OCI-LY7 (cell line): ENCODE measurements around the gene KRT80. TPM values are rescaled to one million over a fixed set of nuclear protein-coding genes. Genes with fewer than 3 reads are reported as not detected.

Experiments used
- BruUV-seq: library from RNA; stranded (reverse); fragments of 400-500 nt; replicated peaks from 2 replicates; lab custom pipeline; 2021; lab: Mats Ljungman, UMichigan
- CTCF ChIA-PET: fragments of 300-600 bp; sonication (Branson Sonifier 250); formaldehyde crosslinking; loops from one replicate; lab custom pipeline; 2022; ENCODE audit warnings: antibody characterized with exemption; ENCODE audit not compliant: unreplicated experiment; lab: Charles Lee
- POLR2A ChIA-PET: fragments of 300-600 bp; sonication (Branson Sonifier 250); formaldehyde crosslinking; loops from one replicate; lab custom pipeline; 2022; ENCODE audit warnings: antibody characterized with exemption; lab: Charles Lee
- DNase-seq: peaks from one replicate; pipeline ENCODE4 v3.0.0-alpha.2; 2015; ENCODE audit warnings: low spot score
- H2AFZ ChIP-seq: fragments of 200-600 bp; sonication (generic), shearing (Covaris generic); 2 replicates; pipeline ENCODE4 v1.6.1; 2014; ENCODE audit warnings: mild to moderate bottlenecking, antibody characterized with exemption, low read length, moderate library complexity
- H3K27ac ChIP-seq: fragments of 200-600 bp; sonication (generic); 2 replicates; pipeline ENCODE4 v1.5.1; 2014; ENCODE audit warnings: mixed run types, low read depth, mild to moderate bottlenecking, moderate library complexity, low read length, inconsistent platforms; ENCODE audit not compliant: poor library complexity, severe bottlenecking
- H3K36me3 ChIP-seq: fragments of 200-600 bp; sonication (generic); 2 replicates; pipeline ENCODE4 v1.6.1; 2014; ENCODE audit warnings: mild to moderate bottlenecking, antibody characterized with exemption, low read length, moderate library complexity, mixed read lengths; ENCODE audit not compliant: insufficient read depth
- H3K4me1 ChIP-seq: fragments of 200-600 bp; sonication (generic); 2 replicates; pipeline ENCODE4 v1.5.1; 2014; ENCODE audit warnings: mild to moderate bottlenecking, low read length; ENCODE audit not compliant: insufficient read depth, poor library complexity, severe bottlenecking
- H3K4me2 ChIP-seq: fragments of 200-600 bp; sonication (generic); 2 replicates; pipeline ENCODE4 v1.6.1; 2014; ENCODE audit warnings: mild to moderate bottlenecking, low read length
- H3K4me3 ChIP-seq: fragments of 200-600 bp; sonication (generic); 2 replicates; pipeline ENCODE4 v1.5.1; 2014; ENCODE audit warnings: mild to moderate bottlenecking, low read depth, low read length; ENCODE audit not compliant: poor library complexity, severe bottlenecking
- H3K79me2 ChIP-seq: fragments of 200-600 bp; sonication (generic); 2 replicates; pipeline ENCODE4 v1.6.1; 2016; ENCODE audit warnings: low read depth, mild to moderate bottlenecking, low read length, moderate library complexity, mixed read lengths; ENCODE audit not compliant: insufficient read depth
- H3K9me2 ChIP-seq: fragments of 200-600 bp; sonication (generic); 2 replicates; pipeline ENCODE4 v1.6.1; 2016; ENCODE audit warnings: mild to moderate bottlenecking, low read length, mixed read lengths; ENCODE audit not compliant: insufficient read depth
- H3K9me3 ChIP-seq: fragments of 200-600 bp; sonication (generic); 2 replicates; pipeline ENCODE4 v1.6.1; 2014; ENCODE audit warnings: mild to moderate bottlenecking, mixed run types, low read length, mixed read lengths
- H4K20me1 ChIP-seq: fragments of 200-600 bp; sonication (generic); 2 replicates; pipeline ENCODE4 v1.6.1; 2014; ENCODE audit warnings: mild to moderate bottlenecking, antibody characterized with exemption, low read length, moderate library complexity, mixed read lengths; ENCODE audit not compliant: insufficient read depth
- EZH2phosphoT487 ChIP-seq: fragments of 200-600 bp; sonication (generic); IDR thresholded peaks from 2 replicates; pipeline ENCODE4 v1.6.1; 2018; ENCODE audit warnings: low read depth, borderline replicate concordance, mild to moderate bottlenecking, mixed run types, antibody characterized with exemption, low read length, moderate library complexity, mixed read lengths
- intact Hi-C: fragments of 100-400 bp; cut with micrococcal nuclease; formaldehyde crosslinking; loops from one replicate; pipeline ENCODE4 v1.10.0; 2022; ENCODE audit not compliant: unreplicated experiment
- total RNA-seq, 2 experiments: library from RNA; depleted of rRNA in 1 of 2; stranded (reverse); fragments of >200 nt in 1 of 2; shearing (Covaris generic) in 1 of 2; gene quantifications; 2 replicates each; pipeline ENCODE4 v1.2.3, GENCODE V29; 2014 to 2022
- TF ChIP-seq, protein P1 (sequence below): fragments of 200-600 bp; sonication (generic); conservative IDR thresholded peaks from 2 replicates; pipeline ENCODE4 v1.5.1; 2014; ENCODE audit warnings: mild to moderate bottlenecking, antibody characterized with exemption, low read length, moderate library complexity, mixed read lengths

Gene KRT80
- total RNA-seq, 2 experiments from 2014 or later: not detected

- Histone ChIP-seq H3K4me2 (peak overlapping the region; percentile 92), H3K9me2 (no peaks in the 10 kb centered on the region), H3K36me3 (peaks cover 16% of the 10 kb centered on the region), H3K4me3 (peak overlapping the region; percentile 71), H3K9me3 (no peaks in the 10 kb centered on the region), H4K20me1 (no peaks in the 10 kb centered on the region), H3K79me2 (peaks cover 30% of the 10 kb centered on the region), H3K27ac (peak overlapping the region; percentile 95), H2AFZ (peak overlapping the region; percentile 62), H3K4me1 (peaks cover 82% of the 10 kb centered on the region)
- no TSS peak for BruUV-seq
- ChIA-PET POLR2A (interaction anchor here (0.6 to 4.4 kb wide), 5 partner anchors 32 to 94 kb away, joined by 3 to 22 read pairs (median 7); no protein-coding TSS in a partner anchor), CTCF (interaction anchor here (0.9 to 4.9 kb wide), 5 partner anchors 31 to 96 kb away, joined by 3 to 50 read pairs (median 3); no protein-coding TSS in a partner anchor)
- intact Hi-C loops: no loop called here
- no peak for TF ChIP-seq EZH2phosphoT487
- TF ChIP-seq, protein P1, sequence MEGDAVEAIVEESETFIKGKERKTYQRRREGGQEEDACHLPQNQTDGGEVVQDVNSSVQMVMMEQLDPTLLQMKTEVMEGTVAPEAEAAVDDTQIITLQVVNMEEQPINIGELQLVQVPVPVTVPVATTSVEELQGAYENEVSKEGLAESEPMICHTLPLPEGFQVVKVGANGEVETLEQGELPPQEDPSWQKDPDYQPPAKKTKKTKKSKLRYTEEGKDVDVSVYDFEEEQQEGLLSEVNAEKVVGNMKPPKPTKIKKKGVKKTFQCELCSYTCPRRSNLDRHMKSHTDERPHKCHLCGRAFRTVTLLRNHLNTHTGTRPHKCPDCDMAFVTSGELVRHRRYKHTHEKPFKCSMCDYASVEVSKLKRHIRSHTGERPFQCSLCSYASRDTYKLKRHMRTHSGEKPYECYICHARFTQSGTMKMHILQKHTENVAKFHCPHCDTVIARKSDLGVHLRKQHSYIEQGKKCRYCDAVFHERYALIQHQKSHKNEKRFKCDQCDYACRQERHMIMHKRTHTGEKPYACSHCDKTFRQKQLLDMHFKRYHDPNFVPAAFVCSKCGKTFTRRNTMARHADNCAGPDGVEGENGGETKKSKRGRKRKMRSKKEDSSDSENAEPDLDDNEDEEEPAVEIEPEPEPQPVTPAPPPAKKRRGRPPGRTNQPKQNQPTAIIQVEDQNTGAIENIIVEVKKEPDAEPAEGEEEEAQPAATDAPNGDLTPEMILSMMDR: peak; percentile 82
- peak; percentile 91 for DNase-seq
Measured at GRCh38 chr12:52119398-52120254, 72.2 kb downstream of the KRT80 start.

Other genes starting within 250 kb of the KRT80 start
- gene ACVR1B, start 240.3 kb downstream of the KRT80 start, total RNA-seq (2014; rRNA removed; shearing (Covaris generic)): 3.0 and 4.1 TPM in 2 replicates
- 6.1 and 6.8 TPM in 2 replicates for gene ACVR1B, start 240.3 kb downstream of the KRT80 start, total RNA-seq (2022)
- gene TAMALIN, start 185.1 kb downstream of the KRT80 start, total RNA-seq (2014; rRNA removed; shearing (Covaris generic)): 0.41 and 0.66 TPM in 2 replicates
- 0.89 and 1.3 TPM in 2 replicates for gene TAMALIN, start 185.1 kb downstream of the KRT80 start, total RNA-seq (2022)
- 25.3 and 29.3 TPM in 2 replicates for gene NR4A1, start 140.6 kb downstream of the KRT80 start, total RNA-seq (2014; rRNA removed; shearing (Covaris generic))
- gene NR4A1, start 140.6 kb downstream of the KRT80 start, total RNA-seq (2022): 28.1 and 29.0 TPM in 2 replicates
- 53.9 and 65.5 TPM in 2 replicates for gene ATG101, start 122.0 kb downstream of the KRT80 start, total RNA-seq (2014; rRNA removed; shearing (Covaris generic))
- 30.7 and 38.0 TPM in 2 replicates for gene ATG101, start 122.0 kb downstream of the KRT80 start, total RNA-seq (2022)
- gene SMIM41, start 112.3 kb downstream of the KRT80 start, total RNA-seq (2014; rRNA removed; shearing (Covaris generic)): not detected in 2 replicates
- not detected in 2 replicates for gene SMIM41, start 112.3 kb downstream of the KRT80 start, total RNA-seq (2022)
- gene KRT7, start 41.2 kb upstream of the KRT80 start, total RNA-seq (2014; rRNA removed; shearing (Covaris generic)): not detected in 2 replicates
- gene KRT7, start 41.2 kb upstream of the KRT80 start, total RNA-seq (2022): 1.9 TPM in 1 of 2 replicates, not detected in the other
- not detected in 2 replicates for gene KRT86, start 82.6 kb upstream of the KRT80 start, total RNA-seq (2014; rRNA removed; shearing (Covaris generic))
- not detected in 2 replicates for gene KRT86, start 82.6 kb upstream of the KRT80 start, total RNA-seq (2022)
- not detected in 2 replicates for gene KRT81, start 99.5 kb upstream of the KRT80 start, total RNA-seq (2014; rRNA removed; shearing (Covaris generic))
- gene KRT81, start 99.5 kb upstream of the KRT80 start, total RNA-seq (2022): not detected in 2 replicates
- not detected in 2 replicates for gene KRT83, start 129.4 kb upstream of the KRT80 start, total RNA-seq (2014; rRNA removed; shearing (Covaris generic))
- gene KRT83, start 129.4 kb upstream of the KRT80 start, total RNA-seq (2022): not detected in 2 replicates
- gene KRT85, start 175.5 kb upstream of the KRT80 start, total RNA-seq (2014; rRNA removed; shearing (Covaris generic)): not detected in 2 replicates
- not detected in 2 replicates for gene KRT85, start 175.5 kb upstream of the KRT80 start, total RNA-seq (2022)
- not detected in 2 replicates for gene KRT84, start 193.6 kb upstream of the KRT80 start, total RNA-seq (2014; rRNA removed; shearing (Covaris generic))
- not detected in 2 replicates for gene KRT84, start 193.6 kb upstream of the KRT80 start, total RNA-seq (2022)
- not detected in 2 replicates for gene KRT82, start 214.3 kb upstream of the KRT80 start, total RNA-seq (2014; rRNA removed; shearing (Covaris generic))
- gene KRT82, start 214.3 kb upstream of the KRT80 start, total RNA-seq (2022): not detected in 2 replicates
- not detected in 2 replicates for gene KRT75, start 242.4 kb upstream of the KRT80 start, total RNA-seq (2014; rRNA removed; shearing (Covaris generic))
- not detected in 2 replicates for gene KRT75, start 242.4 kb upstream of the KRT80 start, total RNA-seq (2022)